Lower lobe of right lung (tissue), 2 donors: ENCODE results near the gene FOXI3. TPM values are rescaled to one million over a fixed set of nuclear protein-coding genes. Genes with fewer than 3 reads are reported as not detected.

ENCODE experiments used
- ATAC-seq, 2 donors: fragments of 200-7000 bp; cut with Tn5 transposase; one replicate each; pipeline ENCODE4 v1.9.1; 2020 to 2022; ENCODE audit warnings: mild to moderate bottlenecking in 2 of 2, moderate library complexity in 2 of 2
- DNase-seq: peaks from one replicate; pipeline ENCODE4 v3.0.0-alpha.2; 2020
- H3K27ac ChIP-seq: fragments of 200-600 bp; one replicate; pipeline ENCODE4 v1.8.0; 2022
- H3K27me3 ChIP-seq: fragments of 200-600 bp; one replicate; pipeline ENCODE4 v1.8.0; 2022; ENCODE audit warnings: low read depth
- H3K36me3 ChIP-seq: fragments of 200-600 bp; one replicate; pipeline ENCODE4 v1.8.0; 2022; ENCODE audit warnings: mild to moderate bottlenecking
- H3K4me1 ChIP-seq: fragments of 200-600 bp; one replicate; pipeline ENCODE4 v1.8.0; 2022
- H3K4me3 ChIP-seq: fragments of 200-600 bp; one replicate; pipeline ENCODE4 v1.8.0; 2022; ENCODE audit warnings: mild to moderate bottlenecking
- H3K9me3 ChIP-seq: fragments of 200-600 bp; one replicate; pipeline ENCODE4 v1.8.0; 2022
- intact Hi-C: fragments of 100-400 bp; cut with DNase I; formaldehyde crosslinking; loops from one replicate; pipeline ENCODE4 v1.11.0; 2022
- total RNA-seq: library from RNA; stranded (reverse); fragmentation: NEBNext Ultra II Directional; extraction: Animal tissue kit (Norgen Biotek cat#: 25700); gene quantifications from one replicate; pipeline ENCODE4 v1.2.1, GENCODE V29; 2021
- TF ChIP-seq, protein P1 (sequence below): fragments of 200-600 bp; IDR thresholded peaks from one replicate; pipeline ENCODE4 v1.8.0; 2022; ENCODE audit warnings: antibody characterized with exemption, mild to moderate bottlenecking
- donor health status: DM: no; HTN: yes; CAD: no; lungs with severe emphysema.

The FOXI3 gene
- total RNA-seq, 1 donor from 2014 or later: not detected

DNA sequence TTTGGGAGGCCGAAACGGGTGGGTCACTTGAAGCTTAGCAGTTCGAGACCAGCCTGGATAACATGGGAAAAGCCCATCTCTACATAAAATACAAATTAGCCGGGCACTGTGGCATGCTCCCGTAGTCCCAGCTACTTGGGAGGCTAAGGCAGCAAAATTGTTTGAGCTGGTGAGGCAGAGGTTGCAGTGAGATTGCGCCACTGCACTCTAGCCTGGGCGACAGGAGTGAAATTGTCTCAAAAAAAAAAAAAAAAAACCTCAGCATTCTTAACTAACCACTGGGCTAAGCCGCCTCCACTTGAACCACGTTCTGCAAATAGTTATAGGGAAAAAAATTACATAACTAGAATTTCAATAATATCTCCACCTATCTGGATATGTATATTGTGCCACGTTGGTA is 2.3 kb downstream of the FOXI3 start:
- intact Hi-C loops: no loop called here
- no peak for ATAC-seq
- no peaks in the 10 kb centered on the region for H3K36me3 ChIP-seq
- no peak overlapping the region for H3K27ac ChIP-seq
- no peaks in the 10 kb centered on the region for H3K4me1 ChIP-seq
- H3K9me3 ChIP-seq: no peaks in the 10 kb centered on the region
- no peak for DNase-seq
- H3K4me3 ChIP-seq: no peak overlapping the region
- TF ChIP-seq, protein P1, sequence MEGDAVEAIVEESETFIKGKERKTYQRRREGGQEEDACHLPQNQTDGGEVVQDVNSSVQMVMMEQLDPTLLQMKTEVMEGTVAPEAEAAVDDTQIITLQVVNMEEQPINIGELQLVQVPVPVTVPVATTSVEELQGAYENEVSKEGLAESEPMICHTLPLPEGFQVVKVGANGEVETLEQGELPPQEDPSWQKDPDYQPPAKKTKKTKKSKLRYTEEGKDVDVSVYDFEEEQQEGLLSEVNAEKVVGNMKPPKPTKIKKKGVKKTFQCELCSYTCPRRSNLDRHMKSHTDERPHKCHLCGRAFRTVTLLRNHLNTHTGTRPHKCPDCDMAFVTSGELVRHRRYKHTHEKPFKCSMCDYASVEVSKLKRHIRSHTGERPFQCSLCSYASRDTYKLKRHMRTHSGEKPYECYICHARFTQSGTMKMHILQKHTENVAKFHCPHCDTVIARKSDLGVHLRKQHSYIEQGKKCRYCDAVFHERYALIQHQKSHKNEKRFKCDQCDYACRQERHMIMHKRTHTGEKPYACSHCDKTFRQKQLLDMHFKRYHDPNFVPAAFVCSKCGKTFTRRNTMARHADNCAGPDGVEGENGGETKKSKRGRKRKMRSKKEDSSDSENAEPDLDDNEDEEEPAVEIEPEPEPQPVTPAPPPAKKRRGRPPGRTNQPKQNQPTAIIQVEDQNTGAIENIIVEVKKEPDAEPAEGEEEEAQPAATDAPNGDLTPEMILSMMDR: no peak
- peaks cover 90% of the 10 kb centered on the region for H3K27me3 ChIP-seq

DNA sequence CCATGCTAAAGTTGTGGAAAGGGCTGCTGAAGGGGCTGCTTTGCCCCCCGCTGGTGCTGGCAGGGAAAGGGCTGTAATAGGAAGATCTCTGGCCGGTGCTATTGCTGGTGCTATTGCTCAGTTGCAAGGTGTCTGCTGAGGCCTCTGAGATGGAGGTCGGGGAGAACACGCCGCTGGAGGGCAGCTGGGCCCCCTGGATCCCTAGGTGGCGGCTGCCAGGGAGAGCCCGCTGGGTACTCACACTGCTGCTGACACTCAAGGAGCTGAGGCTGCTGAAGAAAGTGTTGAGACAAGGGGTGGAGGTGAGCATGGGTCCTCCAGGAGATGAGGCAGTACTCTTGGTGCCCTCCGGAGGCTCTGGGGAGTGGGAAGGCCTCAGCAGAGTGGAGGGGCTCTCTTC is 4.2 kb downstream of the FOXI3 start:
- no peak for ATAC-seq
- no peak for DNase-seq
- TF ChIP-seq, protein P1: no peak
- Histone ChIP-seq H3K4me3 (no peak overlapping the region), H3K4me1 (no peaks in the 10 kb centered on the region), H3K9me3 (no peaks in the 10 kb centered on the region), H3K27me3 (peaks cover 73% of the 10 kb centered on the region), H3K36me3 (no peaks in the 10 kb centered on the region), H3K27ac (no peak overlapping the region)
- intact Hi-C loops: no loop called here

DNA sequence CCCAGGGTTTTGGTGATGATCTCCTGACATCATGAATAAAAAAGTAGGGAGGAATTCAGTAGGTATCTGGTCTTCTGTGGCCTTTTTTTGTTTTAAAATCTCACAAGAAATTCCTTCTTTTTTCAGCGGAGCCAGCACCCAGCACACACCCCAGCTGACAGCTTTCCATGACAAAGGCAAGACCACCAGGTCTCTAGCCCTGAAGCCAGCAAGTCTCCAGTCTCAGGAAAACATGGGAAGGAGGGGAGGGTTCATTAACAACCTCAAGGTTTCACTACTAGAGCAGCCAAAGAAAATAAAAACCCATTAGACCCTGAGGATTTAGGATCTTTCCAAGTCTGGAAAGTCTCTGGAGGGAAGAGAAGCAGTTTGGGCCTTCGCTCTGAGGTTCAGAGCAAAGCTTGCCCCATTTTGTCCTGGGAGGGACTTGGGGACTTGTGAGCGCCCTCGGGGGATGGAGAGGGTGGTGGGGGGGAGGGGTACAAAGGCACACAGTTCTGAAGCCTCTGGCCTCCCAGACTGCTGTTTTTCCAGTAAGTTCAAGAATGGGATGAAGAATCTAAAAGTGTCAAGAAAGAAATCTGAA is 9.0 kb downstream of the FOXI3 start:
- H3K4me1 ChIP-seq: no peaks in the 10 kb centered on the region
- no peaks in the 10 kb centered on the region for H3K36me3 ChIP-seq
- no peak for ATAC-seq
- peaks cover 42% of the 10 kb centered on the region for H3K27me3 ChIP-seq
- no peaks in the 10 kb centered on the region for H3K9me3 ChIP-seq
- intact Hi-C loops: no loop called here
- no peak overlapping the region for H3K27ac ChIP-seq
- DNase-seq: no peak
- TF ChIP-seq, protein P1: no peak
- H3K4me3 ChIP-seq: no peak overlapping the region

DNA sequence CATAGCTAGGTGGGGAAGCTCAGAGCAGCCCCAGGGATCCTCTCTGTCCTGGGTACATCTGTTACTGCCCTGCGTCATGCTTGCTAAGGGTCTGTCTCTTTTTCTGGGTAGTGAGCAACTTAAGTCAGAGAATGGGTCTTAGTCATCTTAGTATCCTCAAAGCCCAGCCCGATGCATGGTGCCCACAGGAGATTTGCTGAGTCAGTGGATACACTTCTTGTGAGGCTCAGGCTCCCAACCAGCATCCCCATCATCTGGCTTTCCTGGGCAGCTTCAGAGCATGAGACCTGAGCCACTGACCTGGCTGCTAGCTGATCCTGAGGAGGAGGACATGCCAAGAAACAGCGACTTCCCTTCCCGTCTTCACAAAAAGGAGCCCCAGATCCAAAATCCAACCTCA is 10.0 kb downstream of the FOXI3 start:
- TF ChIP-seq, protein P1: no peak
- no peak for DNase-seq
- peaks cover 33% of the 10 kb centered on the region for H3K27me3 ChIP-seq
- no peak overlapping the region for H3K27ac ChIP-seq
- no peak for ATAC-seq
- intact Hi-C loops: no loop called here
- H3K4me3 ChIP-seq: no peak overlapping the region
- H3K4me1 ChIP-seq: no peaks in the 10 kb centered on the region
- no peaks in the 10 kb centered on the region for H3K36me3 ChIP-seq
- no peaks in the 10 kb centered on the region for H3K9me3 ChIP-seq

DNA sequence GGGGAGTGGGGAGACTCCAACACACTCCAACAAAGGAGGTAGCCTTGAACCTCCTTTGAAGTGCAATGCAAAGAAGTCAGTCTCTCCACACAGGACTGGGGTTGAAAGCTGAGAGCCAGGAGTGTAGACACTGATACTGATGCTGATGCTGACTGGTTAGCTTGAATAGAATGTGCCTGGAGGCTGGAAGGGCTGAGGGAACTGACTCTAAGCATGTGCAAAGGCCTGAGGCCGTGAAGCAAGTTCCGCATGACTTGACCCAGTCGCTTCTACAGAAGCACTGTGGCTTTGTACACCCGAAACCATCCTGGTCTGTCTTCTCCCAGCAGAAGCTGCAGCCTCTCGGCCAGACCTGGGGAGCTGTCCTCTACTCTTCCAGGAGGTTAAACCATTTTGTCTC is 10.4 kb downstream of the FOXI3 start:
- TF ChIP-seq, protein P1: no peak
- Histone ChIP-seq H3K9me3 (no peaks in the 10 kb centered on the region), H3K4me3 (no peak overlapping the region), H3K27me3 (peaks cover 29% of the 10 kb centered on the region), H3K4me1 (no peaks in the 10 kb centered on the region), H3K27ac (no peak overlapping the region), H3K36me3 (no peaks in the 10 kb centered on the region)
- DNase-seq (no peak), ATAC-seq (no peak)
- intact Hi-C loops: no loop called here
